Hepatocyte (in vitro differentiated cells): ENCODE data around the gene EGFL8. TPM values are rescaled to one million over a fixed set of nuclear protein-coding genes. Genes with fewer than 3 reads are reported as not detected.
A peak's percentile ranks its signal among the peaks of the same experiment; 100 is the strongest.

Experiments
- DNase-seq: peaks from one replicate; pipeline ENCODE4 v3.0.0-alpha.2; 2016; ENCODE audit warnings: low spot score
- H2AFZ ChIP-seq: fragments of 200-600 bp; sonication (generic); 2 replicates; pipeline ENCODE4 v1.6.0; 2016; ENCODE audit warnings: antibody characterized with exemption, mild to moderate bottlenecking
- H3K27ac ChIP-seq: fragments of 200-600 bp; sonication (generic); 2 replicates; pipeline ENCODE4 v1.5.1; 2016; ENCODE audit warnings: mild to moderate bottlenecking
- H3K27me3 ChIP-seq: fragments of 200-600 bp; sonication (generic); 2 replicates; pipeline ENCODE4 v1.6.1; 2016
- H3K36me3 ChIP-seq: fragments of 200-600 bp; sonication (generic); replicated peaks from 2 replicates; pipeline ENCODE4 v1.5.1; 2016; ENCODE audit warnings: low read depth; ENCODE audit not compliant: insufficient read depth
- H3K4me1 ChIP-seq: fragments of 200-600 bp; sonication (generic); 2 replicates; pipeline ENCODE4 v1.5.1; 2016; ENCODE audit warnings: mild to moderate bottlenecking, moderate library complexity; ENCODE audit not compliant: insufficient read depth
- H3K4me2 ChIP-seq: fragments of 200-600 bp; sonication (generic); 2 replicates; pipeline ENCODE4 v1.6.0; 2016
- H3K4me3 ChIP-seq: fragments of 200-600 bp; sonication (generic); 2 replicates; pipeline ENCODE4 v1.5.1; 2016; ENCODE audit warnings: mild to moderate bottlenecking
- H3K79me2 ChIP-seq: fragments of 200-600 bp; sonication (generic); 2 replicates; pipeline ENCODE4 v1.6.0; 2017; ENCODE audit warnings: mild to moderate bottlenecking
- H3K9me2 ChIP-seq: fragments of 200-600 bp; sonication (generic); replicated peaks from 2 replicates; pipeline ENCODE4 v1.6.0; 2017; ENCODE audit warnings: mild to moderate bottlenecking; ENCODE audit not compliant: insufficient read depth
- H3K9me3 ChIP-seq: fragments of 200-600 bp; sonication (generic); 2 replicates; pipeline ENCODE4 v1.5.1; 2016; ENCODE audit warnings: low read depth, mild to moderate bottlenecking
- H4K20me1 ChIP-seq: fragments of 200-600 bp; sonication (generic); 2 replicates; pipeline ENCODE4 v1.6.0; 2016; ENCODE audit warnings: mild to moderate bottlenecking; ENCODE audit not compliant: insufficient read depth, poor library complexity, severe bottlenecking
- CTCF ChIP-seq: fragments of 200-600 bp; sonication (generic); IDR thresholded peaks from 2 replicates; pipeline ENCODE4 v1.5.1; 2016; ENCODE audit warnings: antibody characterized with exemption, mild to moderate bottlenecking; ENCODE audit not compliant: poor library complexity
- EZH2 ChIP-seq: fragments of 200-600 bp; sonication (generic); IDR thresholded peaks from 2 replicates; pipeline ENCODE4 v1.6.1; 2016; ENCODE audit warnings: antibody characterized with exemption, mild to moderate bottlenecking, borderline replicate concordance
- EZH2phosphoT487 ChIP-seq: fragments of 200-600 bp; sonication (generic); IDR thresholded peaks from one replicate; pipeline ENCODE4 v1.6.1; 2018; ENCODE audit warnings: antibody characterized with exemption, mild to moderate bottlenecking, low read depth, moderate library complexity; ENCODE audit not compliant: unreplicated experiment, severe bottlenecking
- WGBS: methylation state at CpG from one replicate; pipeline ENCODE4 v1.1.6; 2016; ENCODE audit warnings: low lambda C conversion rate; ENCODE audit errors: missing lambda C conversion rate; 5-methylcytosine and 5-hydroxymethylcytosine counted together
- polyA plus RNA-seq: library from polyadenylated mRNA; unstranded; fragments of >200 nt; fragmentation: Nextera tagmentation; extraction: Ambion mirVana; gene quantifications from 2 replicates; pipeline ENCODE4 v1.2.1, GENCODE V29; 2016
- total RNA-seq: library from RNA; depleted of rRNA; stranded (reverse); fragments of >200 nt; gene quantifications from 2 replicates; pipeline ENCODE4 v1.2.3, GENCODE V29; 2014

Gene EGFL8
- total and polyA plus RNA-seq, 2 experiments from 2014 or later: 4.5 to 12.2 TPM

GRCh38 chr6:32128751-32129296 lies 35.6 kb upstream of the EGFL8 start:
- H3K36me3 ChIP-seq: no peaks in the 10 kb centered on the region
- H3K4me2 ChIP-seq: peak overlapping the region; percentile 88
- peaks cover 39% of the 10 kb centered on the region for H3K79me2 ChIP-seq
- no peak for DNase-seq
- H3K4me3 ChIP-seq: peak overlapping the region; percentile 50
- no peaks in the 10 kb centered on the region for H4K20me1 ChIP-seq
- TF ChIP-seq EZH2phosphoT487 (no peak), CTCF (no peak), EZH2 (no peak)
- peak overlapping the region; percentile 82 for H3K27ac ChIP-seq
- H3K4me1 ChIP-seq: peaks cover 16% of the 10 kb centered on the region
- WGBS: 91% methylated on average over 13 of the region's 13 CpGs
- no peak overlapping the region for H2AFZ ChIP-seq
- no peaks in the 10 kb centered on the region for H3K9me2 ChIP-seq
- H3K27me3 ChIP-seq: no peaks in the 10 kb centered on the region
- no peaks in the 10 kb centered on the region for H3K9me3 ChIP-seq

DNA sequence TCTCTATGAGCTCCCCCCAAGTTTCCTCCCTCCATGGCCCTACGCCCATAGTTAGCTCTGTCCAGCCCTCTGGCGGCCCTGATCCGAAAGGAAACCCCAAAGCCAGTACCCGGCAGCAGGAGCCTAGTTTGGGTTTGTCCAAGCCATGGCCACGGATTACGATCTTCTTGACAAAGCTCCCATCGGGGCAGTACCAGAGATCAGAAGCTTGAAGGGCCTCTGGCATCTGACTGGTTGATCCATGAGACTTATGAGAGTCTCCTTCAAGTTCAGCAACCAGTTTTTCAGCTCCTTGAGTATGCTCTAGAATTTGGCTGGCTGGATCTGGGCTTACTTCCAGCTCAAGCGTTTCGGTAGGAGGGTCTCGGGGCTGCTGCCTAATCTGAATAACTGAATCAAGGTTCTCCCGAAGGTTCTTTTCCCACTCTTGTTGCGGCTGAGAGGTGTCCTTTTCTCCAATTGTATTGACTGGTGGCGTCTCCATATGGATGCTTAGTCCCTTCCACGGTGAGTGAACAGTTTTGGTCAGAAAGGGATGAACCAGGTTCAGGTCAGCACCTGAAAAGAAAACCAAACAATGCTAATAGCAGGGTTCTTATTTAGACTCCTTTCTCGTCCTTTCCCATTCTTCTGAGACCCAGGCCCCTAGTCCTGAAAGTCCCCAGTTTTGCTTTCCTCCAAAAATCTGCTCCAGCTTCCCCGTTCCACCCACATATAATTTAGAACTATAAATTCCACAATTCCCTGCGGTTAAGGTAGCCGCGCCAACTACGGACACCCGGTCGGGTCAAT lies 34.9 kb upstream of the EGFL8 start:
- TF ChIP-seq CTCF: no peak
- no peak for TF ChIP-seq EZH2phosphoT487
- no peak for TF ChIP-seq EZH2
- peaks cover 35% of the 10 kb centered on the region for H3K79me2 ChIP-seq
- peak overlapping the region; percentile 82 for H3K27ac ChIP-seq
- H3K27me3 ChIP-seq: no peaks in the 10 kb centered on the region
- H3K36me3 ChIP-seq: no peaks in the 10 kb centered on the region
- WGBS: 39% methylated on average over 22 of the region's 22 CpGs
- H3K4me1 ChIP-seq: peaks cover 16% of the 10 kb centered on the region
- H4K20me1 ChIP-seq: no peaks in the 10 kb centered on the region
- no peaks in the 10 kb centered on the region for H3K9me3 ChIP-seq
- DNase-seq: no peak
- peak overlapping the region; percentile 88 for H3K4me2 ChIP-seq
- H3K9me2 ChIP-seq: no peaks in the 10 kb centered on the region
- peak overlapping the region; percentile 50 for H3K4me3 ChIP-seq
- H2AFZ ChIP-seq: peak overlapping the region; percentile 50

- 93% methylated on average over 13 of the region's 14 CpGs for WGBS
- DNase-seq: no peak
- no peaks in the 10 kb centered on the region for H3K9me2 ChIP-seq
These were observed 32.9 kb upstream of the EGFL8 start for GRCh38 chr6:32131439-32131948.

More at GRCh38 chr6:32131439-32131948, 32.9 kb upstream of the EGFL8 start:
- Histone ChIP-seq H3K4me2 (no peak overlapping the region), H3K36me3 (no peaks in the 10 kb centered on the region), H3K27ac (no peak overlapping the region), H3K4me1 (peaks cover 14% of the 10 kb centered on the region), H3K4me3 (no peak overlapping the region), H4K20me1 (no peaks in the 10 kb centered on the region), H3K27me3 (no peaks in the 10 kb centered on the region), H2AFZ (no peak overlapping the region), H3K9me3 (no peaks in the 10 kb centered on the region), H3K79me2 (peaks cover 21% of the 10 kb centered on the region)
- TF ChIP-seq CTCF: no peak
- no peak for TF ChIP-seq EZH2
- no peak for TF ChIP-seq EZH2phosphoT487
